SK-N-SH (cell line): ENCODE results near the gene DENND1A.

ENCODE experiments used
- EP300 ChIP-seq, 2 experiments: IDR thresholded peaks; 2 replicates each; pipeline versions ENCODE4 v1.4.0 to v1.6.1; 2012; ENCODE audit warnings: borderline replicate concordance in 1 of 2, low read depth in 1 of 2, low read length in 1 of 2
- FOXM1 ChIP-seq: IDR thresholded peaks from 2 replicates; pipeline ENCODE4 v1.4.0; 2012; ENCODE audit warnings: low read depth, mild to moderate bottlenecking
- GABPA ChIP-seq: IDR thresholded peaks from 2 replicates; pipeline ENCODE4 v1.4.0; 2012; ENCODE audit warnings: low read depth, mild to moderate bottlenecking
- NFIC ChIP-seq: IDR thresholded peaks from 2 replicates; pipeline ENCODE4 v1.4.0; 2012; ENCODE audit warnings: borderline replicate concordance
- NRF1 ChIP-seq: IDR thresholded peaks from 2 replicates; pipeline ENCODE4 v1.6.1; 2012; ENCODE audit warnings: low read depth, mild to moderate bottlenecking, low read length
- POLR2AphosphoS5 ChIP-seq: IDR thresholded peaks from 2 replicates; pipeline ENCODE4 v1.6.1; 2012; ENCODE audit warnings: low read depth, low read length
- RAD21 ChIP-seq: IDR thresholded peaks from 2 replicates; pipeline ENCODE4 v1.6.1; 2012; ENCODE audit warnings: mild to moderate bottlenecking, low read length
- RFX5 ChIP-seq: IDR thresholded peaks from 2 replicates; pipeline ENCODE4 v1.6.1; 2012; ENCODE audit warnings: mild to moderate bottlenecking, improper control_type of control experiment, low read length
- TAF1 ChIP-seq: IDR thresholded peaks from 2 replicates; pipeline ENCODE4 v1.6.1; 2012; ENCODE audit warnings: low read depth, mild to moderate bottlenecking, low read length, moderate library complexity, borderline replicate concordance
- TCF12 ChIP-seq: IDR thresholded peaks from 2 replicates; pipeline ENCODE4 v1.4.0; 2012
- TF ChIP-seq, protein P1 (sequence below): fragments of 200-600 bp; sonication (generic); IDR thresholded peaks from 2 replicates; pipeline ENCODE4 v1.6.1; 2017; ENCODE audit warnings: antibody characterized with exemption, mild to moderate bottlenecking, moderate library complexity
- TF ChIP-seq, protein P2 (sequence below): IDR thresholded peaks from 2 replicates; pipeline ENCODE4 v1.4.0; 2012; ENCODE audit warnings: low read depth

DNA sequence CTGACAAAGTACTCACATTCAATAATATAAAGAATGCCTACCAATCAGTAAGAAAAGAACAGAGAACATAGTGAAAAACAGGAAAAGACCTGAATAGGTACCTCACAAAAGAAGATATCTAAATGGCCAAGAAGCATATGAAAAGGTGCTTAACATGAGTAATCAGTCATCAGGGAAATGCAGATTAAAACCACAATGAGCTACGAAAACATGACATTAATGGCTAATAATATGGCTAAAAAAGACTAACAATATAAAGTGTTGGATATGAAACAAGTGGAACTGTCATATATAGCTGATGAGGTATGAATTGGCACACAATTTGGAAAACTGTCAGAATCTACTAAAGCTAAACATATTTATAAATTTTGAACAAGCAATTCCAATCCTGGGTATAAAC is 18.9 kb downstream of the DENND1A start:
- TF ChIP-seq GABPA (no peak), TAF1 (no peak), FOXM1 (no peak), POLR2AphosphoS5 (no peak), TCF12 (no peak), NFIC (no peak), RAD21 (no peak), EP300 (IDR thresholded peaks at IDR 0.05; ENCODE audit: borderline replicate concordance in 1 of 2, low read depth in 1 of 2, low read length in 1 of 2) (no peak), NRF1 (no peak), RFX5 (no peak)
- TF ChIP-seq, protein P1, sequence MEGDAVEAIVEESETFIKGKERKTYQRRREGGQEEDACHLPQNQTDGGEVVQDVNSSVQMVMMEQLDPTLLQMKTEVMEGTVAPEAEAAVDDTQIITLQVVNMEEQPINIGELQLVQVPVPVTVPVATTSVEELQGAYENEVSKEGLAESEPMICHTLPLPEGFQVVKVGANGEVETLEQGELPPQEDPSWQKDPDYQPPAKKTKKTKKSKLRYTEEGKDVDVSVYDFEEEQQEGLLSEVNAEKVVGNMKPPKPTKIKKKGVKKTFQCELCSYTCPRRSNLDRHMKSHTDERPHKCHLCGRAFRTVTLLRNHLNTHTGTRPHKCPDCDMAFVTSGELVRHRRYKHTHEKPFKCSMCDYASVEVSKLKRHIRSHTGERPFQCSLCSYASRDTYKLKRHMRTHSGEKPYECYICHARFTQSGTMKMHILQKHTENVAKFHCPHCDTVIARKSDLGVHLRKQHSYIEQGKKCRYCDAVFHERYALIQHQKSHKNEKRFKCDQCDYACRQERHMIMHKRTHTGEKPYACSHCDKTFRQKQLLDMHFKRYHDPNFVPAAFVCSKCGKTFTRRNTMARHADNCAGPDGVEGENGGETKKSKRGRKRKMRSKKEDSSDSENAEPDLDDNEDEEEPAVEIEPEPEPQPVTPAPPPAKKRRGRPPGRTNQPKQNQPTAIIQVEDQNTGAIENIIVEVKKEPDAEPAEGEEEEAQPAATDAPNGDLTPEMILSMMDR, result no peak
- TF ChIP-seq, protein P2, sequence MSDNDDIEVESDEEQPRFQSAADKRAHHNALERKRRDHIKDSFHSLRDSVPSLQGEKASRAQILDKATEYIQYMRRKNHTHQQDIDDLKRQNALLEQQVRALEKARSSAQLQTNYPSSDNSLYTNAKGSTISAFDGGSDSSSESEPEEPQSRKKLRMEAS, result no peak
